Natural killer cell treated with Interleukin-12 subunit alpha and Interleukin-12 subunit beta and Interleukin-15 and Interleukin-18, amount 100 ng/mL, for 72 hours (primary cell): ENCODE data around the gene SYNE4. TPM values are rescaled to one million over a fixed set of nuclear protein-coding genes. Genes with fewer than 3 reads are reported as not detected.
A peak's percentile ranks its signal among the peaks of the same experiment; 100 is the strongest.
"Not testable (repeated sequence)": the region's sequence is repeated elsewhere in the genome, so short reads cannot be mapped to it uniquely, and the experiment has no call there.

Source experiments
- ATAC-seq, 2 donors: fragments of 150-1000 bp; cut with Tn5 transposase in 1 of 2; sonication (Bioruptor Pico), chemical (Tn5 transposase) in 1 of 2; 2 replicates each; pipeline ENCODE4 v1.10.0; 2021
- DNase-seq: peaks from one replicate; pipeline ENCODE4 v3.0.0; 2022; ENCODE audit warnings: low spot score
- H3K27ac Mint-ChIP-seq, 2 donors: 1 replicate in 1 of 2; 2 replicates in 1 of 2; pipeline ENCODE4 v1.8.0; 2022; ENCODE audit warnings: mixed read lengths in 2 of 2, mild to moderate bottlenecking in 1 of 2, moderate library complexity in 1 of 2
- H3K27me3 Mint-ChIP-seq, 2 donors: 1 replicate in 1 of 2; 2 replicates in 1 of 2; pipeline ENCODE4 v1.8.0; 2022; ENCODE audit warnings: mixed read lengths in 2 of 2
- H3K36me3 Mint-ChIP-seq: one replicate; pipeline ENCODE4 v1.8.0; 2022; ENCODE audit warnings: mixed read lengths
- H3K4me1 Mint-ChIP-seq, 2 donors: 1 replicate in 1 of 2; 2 replicates in 1 of 2; pipeline ENCODE4 v1.8.0; 2022; ENCODE audit warnings: low read depth in 2 of 2, mixed read lengths in 2 of 2, mild to moderate bottlenecking in 1 of 2
- H3K4me3 Mint-ChIP-seq: one replicate; pipeline ENCODE4 v1.8.0; 2022; ENCODE audit warnings: mixed read lengths
- H3K9me3 Mint-ChIP-seq: 2 replicates; pipeline ENCODE4 v1.8.0; 2022; ENCODE audit warnings: mixed read lengths
- total RNA-seq, 2 donors: library from RNA; stranded (reverse); gene quantifications; one replicate each; pipeline ENCODE4 v1.2.3, GENCODE V29; 2022

Gene SYNE4
- total RNA-seq, 2 donors from 2014 or later = 3.0 to 4.5 TPM

DNA sequence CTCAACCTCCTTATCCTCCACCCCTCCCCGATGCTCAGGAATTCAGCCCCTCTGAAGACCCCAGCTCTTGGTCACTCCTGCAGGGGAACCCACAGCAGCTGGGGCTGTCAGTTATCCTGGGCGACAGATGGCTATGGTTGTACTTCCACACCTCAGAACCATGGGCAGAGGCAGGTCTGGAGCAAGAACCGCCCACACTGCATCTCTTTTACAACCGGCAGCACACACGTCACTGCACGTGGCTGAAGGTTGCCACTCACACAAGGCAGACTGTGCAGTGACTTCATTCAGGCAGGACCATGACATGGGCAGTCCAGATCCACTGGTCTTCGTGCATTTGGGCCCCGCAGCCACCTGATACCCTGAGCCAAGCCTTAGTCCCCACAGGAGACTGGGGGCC, 35.1 kb downstream of the SYNE4 start:
- DNase-seq (no peak), ATAC-seq (no peak)
- peaks cover 6% of the 10 kb centered on the region in 2 donors for H3K4me1 Mint-ChIP-seq
- peaks cover 0 to 6% of the 10 kb centered on the region in 2 donors for H3K27me3 Mint-ChIP-seq
- H3K9me3 Mint-ChIP-seq = no peaks in the 10 kb centered on the region
- H3K4me3 Mint-ChIP-seq = no peak overlapping the region
- H3K36me3 Mint-ChIP-seq = no peaks in the 10 kb centered on the region
- H3K27ac Mint-ChIP-seq = no peak overlapping the region

DNA sequence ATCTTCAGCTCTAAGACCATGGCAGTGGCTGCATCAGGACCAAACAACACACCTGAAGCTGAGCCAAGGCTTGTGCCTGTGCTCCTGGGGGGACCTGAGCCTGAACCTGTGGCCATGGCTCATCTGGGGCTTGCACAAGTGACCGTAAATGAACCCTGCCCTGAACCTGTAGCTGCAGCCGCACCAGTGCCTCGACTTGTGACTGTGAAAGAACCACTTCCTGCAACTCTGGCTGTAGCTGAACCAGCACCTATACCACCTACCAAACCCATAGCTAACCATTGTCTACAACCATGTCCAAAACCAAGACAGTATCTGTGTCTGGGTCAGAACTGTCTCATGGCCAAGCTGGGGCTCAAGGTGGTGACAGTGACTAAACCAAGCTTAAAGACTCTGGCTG, 41.8 kb downstream of the SYNE4 start:
- Mint-ChIP-seq H3K4me1 (peaks cover 15 to 22% of the 10 kb centered on the region in 2 donors), H3K9me3 (no peaks in the 10 kb centered on the region), H3K27ac (no peak overlapping the region), H3K36me3 (no peaks in the 10 kb centered on the region), H3K4me3 (no peak overlapping the region), H3K27me3 (peaks cover 0 to 2% of the 10 kb centered on the region in 2 donors)
- DNase-seq = no peak
- ATAC-seq = peak; percentile 65 to 68

DNA sequence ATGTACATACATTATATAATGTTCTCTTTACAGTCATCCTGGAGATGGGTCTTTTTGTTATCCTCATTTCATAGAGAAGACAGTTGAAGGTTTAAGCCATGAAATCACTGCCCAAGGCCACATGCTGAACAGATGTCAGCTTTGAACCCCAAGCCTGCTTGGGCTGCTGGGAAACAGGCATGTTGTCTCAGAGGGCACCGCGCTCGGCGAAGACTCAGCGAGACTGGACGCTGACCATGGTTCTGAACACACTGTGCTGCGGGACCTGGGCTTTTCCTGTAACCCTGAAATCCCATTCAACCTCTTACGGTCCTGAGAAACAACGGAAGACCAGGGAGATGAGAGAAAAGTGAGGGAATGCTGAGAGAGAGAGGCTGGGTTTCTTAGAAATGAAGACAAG, 45.1 kb downstream of the SYNE4 start:
- no peak overlapping the region for H3K4me3 Mint-ChIP-seq
- DNase-seq = no peak
- no peak for ATAC-seq
- H3K36me3 Mint-ChIP-seq = no peaks in the 10 kb centered on the region
- no peaks in the 10 kb centered on the region for H3K9me3 Mint-ChIP-seq
- H3K27me3 Mint-ChIP-seq = peaks cover 8 to 9% of the 10 kb centered on the region in 2 donors
- H3K4me1 Mint-ChIP-seq = peaks cover 15 to 26% of the 10 kb centered on the region in 2 donors
- no peak overlapping the region for H3K27ac Mint-ChIP-seq

DNA sequence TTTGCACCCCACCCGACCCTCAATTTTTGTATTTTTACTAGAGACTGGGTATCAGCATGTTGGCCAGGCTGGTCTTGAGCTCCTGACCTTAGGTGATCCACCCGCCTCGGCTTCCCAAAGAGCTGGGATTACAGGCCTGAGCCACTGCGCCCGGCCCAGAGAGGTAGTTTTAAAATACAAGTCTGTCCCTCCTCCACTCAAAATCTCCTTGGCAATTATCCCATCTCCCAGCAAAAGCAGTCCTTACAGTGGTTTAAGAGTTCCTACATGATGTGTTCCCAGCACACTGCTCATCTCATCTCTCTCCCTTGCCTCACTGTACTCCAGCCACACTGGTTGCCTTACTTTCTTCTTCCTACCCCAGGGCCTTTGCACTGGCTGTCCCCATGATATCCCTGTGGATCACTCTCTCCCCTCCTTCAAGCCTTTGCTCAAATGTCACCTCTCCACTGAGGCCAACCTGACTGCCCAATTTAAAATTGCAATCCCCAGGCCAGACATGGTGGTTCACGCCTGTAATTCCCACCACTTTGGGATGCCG, 48.1 kb downstream of the SYNE4 start:
- Mint-ChIP-seq H3K27ac (peak overlapping the region in 1 of 2 donors; percentile 17), H3K36me3 (no peaks in the 10 kb centered on the region), H3K27me3 (peaks cover 6 to 9% of the 10 kb centered on the region in 2 donors), H3K9me3 (no peaks in the 10 kb centered on the region), H3K4me1 (peaks cover 12 to 25% of the 10 kb centered on the region in 2 donors), H3K4me3 (peak overlapping the region; percentile 37)
- no peak for ATAC-seq
- DNase-seq = no peak

DNA sequence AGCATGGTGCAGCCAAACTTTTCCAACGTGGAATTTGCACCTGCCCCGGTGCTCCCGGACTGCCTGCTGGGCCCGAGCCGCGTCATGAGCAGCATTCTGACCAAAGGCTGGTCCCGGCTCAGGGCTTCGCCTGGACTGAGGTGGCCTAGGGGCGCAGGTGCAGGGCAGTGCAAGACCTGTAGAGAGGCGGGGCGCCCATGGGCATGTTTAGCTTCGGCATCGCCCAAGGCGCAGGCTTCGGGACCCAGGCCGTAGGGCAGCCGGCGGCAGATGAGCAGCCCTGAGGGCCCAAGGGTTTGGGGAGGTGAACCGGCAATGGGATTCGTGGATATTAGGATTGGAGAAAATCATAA, 48.7 kb downstream of the SYNE4 start:
- no peak for DNase-seq
- Mint-ChIP-seq H3K36me3 (no peaks in the 10 kb centered on the region), H3K9me3 (no peaks in the 10 kb centered on the region), H3K4me1 (peaks cover 16 to 28% of the 10 kb centered on the region in 2 donors), H3K27ac (no peak overlapping the region), H3K4me3 (no peak overlapping the region), H3K27me3 (peaks cover 6 to 9% of the 10 kb centered on the region in 2 donors)
- ATAC-seq = no peak

DNA sequence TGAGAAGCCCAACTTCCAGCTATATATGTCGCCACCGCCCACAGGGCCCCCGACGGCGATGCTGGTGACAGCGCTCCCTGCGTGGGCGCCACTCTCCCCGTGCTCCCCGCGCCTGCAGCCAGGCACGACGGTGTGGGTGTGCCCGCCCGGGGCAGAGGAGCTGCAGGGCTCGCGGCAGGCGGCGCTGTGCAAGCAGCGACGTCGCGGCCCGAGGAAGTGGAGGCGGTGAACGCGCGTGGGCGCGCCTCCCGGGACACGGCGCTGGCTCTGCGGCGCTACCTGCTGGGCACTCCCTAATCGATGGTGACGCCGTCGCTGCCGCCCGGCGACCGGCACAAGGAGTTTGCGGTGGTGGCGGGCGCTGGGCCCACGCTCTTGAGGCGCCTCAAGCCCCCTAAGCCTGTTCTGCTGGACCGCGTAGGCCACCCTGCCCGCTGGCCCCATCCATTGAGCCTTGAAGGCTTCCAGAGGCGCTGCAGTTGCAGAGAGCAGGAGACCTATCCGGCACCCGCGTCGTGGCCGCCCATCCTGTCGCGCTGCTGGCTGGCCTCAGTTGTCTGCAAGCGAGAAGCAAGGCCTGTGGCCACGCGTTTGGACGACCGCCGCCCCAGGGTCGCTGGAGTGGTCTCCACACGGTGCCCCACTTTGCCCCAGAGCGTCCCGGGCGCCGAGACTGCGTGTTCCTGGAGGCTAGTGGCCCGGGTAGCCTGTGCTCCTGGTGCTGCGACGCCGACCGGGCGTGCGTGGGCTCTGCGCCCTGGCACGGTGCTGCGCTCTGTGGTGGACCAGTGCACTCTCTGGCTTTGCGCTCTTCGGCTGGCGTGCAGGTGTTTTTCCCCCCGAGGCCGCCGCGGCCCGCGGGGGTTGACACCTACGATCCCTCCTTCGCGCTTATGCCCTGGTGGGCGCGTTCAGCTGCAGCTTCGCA, 49.3 kb downstream of the SYNE4 start:
- no peak overlapping the region for H3K4me3 Mint-ChIP-seq
- peaks cover 18 to 29% of the 10 kb centered on the region in 2 donors for H3K4me1 Mint-ChIP-seq
- peak; percentile 87 to 94 for ATAC-seq
- no peaks in the 10 kb centered on the region for H3K9me3 Mint-ChIP-seq
- no peak overlapping the region for H3K27ac Mint-ChIP-seq
- no peaks in the 10 kb centered on the region for H3K36me3 Mint-ChIP-seq
- peak; percentile 83 for DNase-seq
- peaks cover 6 to 9% of the 10 kb centered on the region in 2 donors for H3K27me3 Mint-ChIP-seq

DNA sequence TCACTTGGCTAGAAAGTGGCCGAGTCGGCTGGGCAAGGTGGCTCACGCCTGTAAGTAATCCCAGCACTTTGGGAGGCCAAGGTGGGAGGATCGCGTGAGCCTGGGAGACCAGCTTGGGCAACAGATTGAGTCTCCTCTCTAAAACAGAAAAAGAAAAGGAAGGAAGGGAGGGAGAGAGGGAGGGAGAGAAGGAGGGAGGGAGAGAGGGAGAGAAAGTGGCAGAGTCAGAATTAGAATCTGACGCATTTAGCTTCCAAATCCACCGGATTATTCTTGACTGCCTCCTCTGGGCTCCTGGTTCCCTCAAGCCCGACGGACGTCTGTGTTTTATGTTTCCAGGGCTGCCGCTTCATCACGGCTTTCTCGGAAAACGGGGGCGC, 50.0 kb downstream of the SYNE4 start:
- no peak for DNase-seq
- no peak for ATAC-seq
- Mint-ChIP-seq H3K4me1 (peaks cover 25 to 34% of the 10 kb centered on the region in 2 donors), H3K4me3 (peak overlapping the region; percentile 56), H3K36me3 (no peaks in the 10 kb centered on the region), H3K27ac (no peak overlapping the region), H3K9me3 (no peaks in the 10 kb centered on the region), H3K27me3 (peaks cover 6 to 9% of the 10 kb centered on the region in 2 donors)

DNA sequence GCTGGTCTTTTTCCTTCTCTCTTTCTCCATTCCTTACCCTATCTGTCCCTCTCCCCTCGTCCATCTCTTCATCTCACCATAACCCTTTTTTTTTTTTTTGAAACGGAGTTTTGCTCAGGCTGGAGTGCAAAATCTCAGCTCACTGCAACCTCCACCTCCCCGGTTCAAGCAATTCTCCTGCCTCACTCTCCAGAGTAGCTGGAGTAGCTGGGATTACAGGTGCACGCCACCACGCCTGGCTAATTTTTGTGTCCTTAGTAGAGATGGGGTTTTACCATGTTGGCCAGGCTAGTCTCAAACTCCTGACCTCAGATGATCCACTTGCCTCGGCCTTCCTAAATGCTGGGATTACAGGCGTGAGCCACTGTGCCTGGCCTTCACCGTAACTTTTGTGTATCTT, 51.2 kb downstream of the SYNE4 start:
- ATAC-seq, H3K27me3 Mint-ChIP-seq, H3K36me3 Mint-ChIP-seq, H3K4me3 Mint-ChIP-seq, DNase-seq, H3K9me3 Mint-ChIP-seq: not testable (repeated sequence)
- H3K27ac Mint-ChIP-seq = peak overlapping the region in 1 of 2 donors; percentile 3
- peaks cover 34 to 43% of the 10 kb centered on the region in 2 donors for H3K4me1 Mint-ChIP-seq

DNA sequence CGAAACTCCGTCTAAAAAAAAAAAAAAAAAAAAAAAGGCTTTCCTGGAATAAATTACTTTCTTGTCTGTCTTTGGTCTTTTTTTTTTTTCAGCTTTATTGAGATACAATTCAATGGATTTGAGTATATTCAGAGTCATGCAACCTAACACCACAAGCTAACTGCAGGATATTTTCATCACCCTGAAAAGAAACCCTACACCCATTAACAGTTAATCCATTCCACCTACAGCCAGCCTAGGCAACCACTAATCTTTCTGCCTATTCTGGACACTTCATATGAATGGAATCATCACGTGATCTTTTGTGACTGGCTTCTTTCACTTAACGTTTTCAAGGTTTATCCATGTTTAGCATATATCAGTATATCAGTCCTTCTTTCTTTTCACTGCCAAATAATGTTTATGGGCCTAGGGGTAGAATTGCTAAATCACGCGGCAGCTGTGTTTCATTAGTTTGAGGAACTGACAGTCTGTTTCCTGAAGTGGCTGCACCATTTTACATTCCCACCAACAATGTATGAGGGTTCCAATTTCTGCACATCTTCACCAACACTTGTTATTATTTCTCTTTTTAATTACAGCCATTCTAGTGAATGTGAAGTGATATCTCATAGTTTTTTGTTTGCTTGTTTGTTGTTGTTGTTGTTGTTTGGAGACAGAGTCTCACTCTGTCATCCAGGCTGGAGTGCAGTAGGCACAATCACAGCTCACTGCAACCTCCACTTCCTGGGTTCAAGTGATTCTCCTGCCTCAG, 52.6 kb downstream of the SYNE4 start:
- H3K4me1 Mint-ChIP-seq = peaks cover 34 to 43% of the 10 kb centered on the region in 2 donors
- ATAC-seq (no peak), DNase-seq (no peak)
- H3K27ac Mint-ChIP-seq = peak overlapping the region in 1 of 2 donors; percentile 66
- no peaks in the 10 kb centered on the region for H3K36me3 Mint-ChIP-seq
- H3K9me3 Mint-ChIP-seq = no peaks in the 10 kb centered on the region
- H3K4me3 Mint-ChIP-seq = no peak overlapping the region
- peaks cover 6 to 9% of the 10 kb centered on the region in 2 donors for H3K27me3 Mint-ChIP-seq

Other genes with a start within 250 kb of the SYNE4 start
- gene ARHGAP33, start 233.2 kb downstream of the SYNE4 start, total RNA-seq = 10 to 100 TPM; 31.5 to 45.0 TPM
- not detected for gene PRODH2, start 196.0 kb downstream of the SYNE4 start, total RNA-seq
- gene NPHS1, start 156.3 kb downstream of the SYNE4 start, total RNA-seq = not detected
- 1 to 10 TPM; 1.3 to 2.2 TPM for gene KIRREL2, start 151.9 kb downstream of the SYNE4 start, total RNA-seq
- gene APLP1, start 140.2 kb downstream of the SYNE4 start, total RNA-seq = 1 to 10 TPM; 1.9 TPM
- 10 to 100 TPM; 54.4 to 68.7 TPM for gene NFKBID, start 108.3 kb downstream of the SYNE4 start, total RNA-seq
- 100 to 1,000 TPM; 154 to 228 TPM for gene HCST, start 106.3 kb downstream of the SYNE4 start, total RNA-seq
- 100 to 1,000 TPM in 1 of 2 donors, 10 to 100 TPM in 1; 65.3 to 235 TPM for gene TYROBP, start 100.5 kb downstream of the SYNE4 start, total RNA-seq
- gene LRFN3, start 72.4 kb downstream of the SYNE4 start, total RNA-seq = 10 to 100 TPM in 1 of 2 donors, 1 to 10 TPM in 1; 4.6 to 10.6 TPM
- gene SDHAF1, start 13.6 kb downstream of the SYNE4 start, total RNA-seq = 10 to 100 TPM; 17.6 to 21.4 TPM
- 10 to 100 TPM; 64.5 to 68.1 TPM for gene ALKBH6, start 5.4 kb upstream of the SYNE4 start, total RNA-seq
- under 1 TPM; 0.76 to 0.78 TPM for gene CLIP3, start 24.1 kb upstream of the SYNE4 start, total RNA-seq
- 1 to 10 TPM in 1 of 2 donors, under 1 TPM in 1; 0.47 to 1.7 TPM for gene THAP8, start 45.5 kb upstream of the SYNE4 start, total RNA-seq
- gene WDR62, start 46.1 kb upstream of the SYNE4 start, total RNA-seq = 10 to 100 TPM; 15.0 to 57.1 TPM
- not detected for gene OVOL3, start 102.3 kb upstream of the SYNE4 start, total RNA-seq
- gene POLR2I, start 106.1 kb upstream of the SYNE4 start, total RNA-seq = 10 to 100 TPM; 40.7 to 42.4 TPM
- gene TBCB, start 106.7 kb upstream of the SYNE4 start, total RNA-seq = 100 to 1,000 TPM; 130 to 141 TPM
- gene CAPNS1, start 131.3 kb upstream of the SYNE4 start, total RNA-seq = 100 to 1,000 TPM; 175 to 437 TPM
- gene COX7A1, start 143.6 kb upstream of the SYNE4 start, total RNA-seq = not detected
- 1 to 10 TPM; 3.2 to 4.3 TPM for gene ZNF565, start 205.9 kb upstream of the SYNE4 start, total RNA-seq
- gene ZNF146, start 206.3 kb upstream of the SYNE4 start, total RNA-seq = 10 to 100 TPM; 72.4 to 72.8 TPM